Myocyte (in vitro differentiated cells): ENCODE results near the gene MTCL1. TPM values are rescaled to one million over a fixed set of nuclear protein-coding genes. Genes with fewer than 3 reads are reported as not detected.

Experiments
- DNase-seq: peaks from one replicate; pipeline ENCODE4 v3.0.0-alpha.2; 2012; ENCODE audit warnings: low read depth
- polyA plus RNA-seq: library from polyadenylated mRNA; unstranded; fragments of >200 nt; gene quantifications from one replicate; pipeline ENCODE4 v1.2.1, GENCODE V29; 2012; ENCODE audit warnings: missing spikeins
- total RNA-seq: library from RNA; depleted of rRNA; stranded (reverse); fragments of >200 nt; gene quantifications from 2 replicates; pipeline ENCODE4 v1.2.3, GENCODE V29; 2014

MTCL1 gene
- 65.7 and 66.9 TPM in 2 replicates for total RNA-seq
- 16.8 TPM for polyA plus RNA-seq

DNA sequence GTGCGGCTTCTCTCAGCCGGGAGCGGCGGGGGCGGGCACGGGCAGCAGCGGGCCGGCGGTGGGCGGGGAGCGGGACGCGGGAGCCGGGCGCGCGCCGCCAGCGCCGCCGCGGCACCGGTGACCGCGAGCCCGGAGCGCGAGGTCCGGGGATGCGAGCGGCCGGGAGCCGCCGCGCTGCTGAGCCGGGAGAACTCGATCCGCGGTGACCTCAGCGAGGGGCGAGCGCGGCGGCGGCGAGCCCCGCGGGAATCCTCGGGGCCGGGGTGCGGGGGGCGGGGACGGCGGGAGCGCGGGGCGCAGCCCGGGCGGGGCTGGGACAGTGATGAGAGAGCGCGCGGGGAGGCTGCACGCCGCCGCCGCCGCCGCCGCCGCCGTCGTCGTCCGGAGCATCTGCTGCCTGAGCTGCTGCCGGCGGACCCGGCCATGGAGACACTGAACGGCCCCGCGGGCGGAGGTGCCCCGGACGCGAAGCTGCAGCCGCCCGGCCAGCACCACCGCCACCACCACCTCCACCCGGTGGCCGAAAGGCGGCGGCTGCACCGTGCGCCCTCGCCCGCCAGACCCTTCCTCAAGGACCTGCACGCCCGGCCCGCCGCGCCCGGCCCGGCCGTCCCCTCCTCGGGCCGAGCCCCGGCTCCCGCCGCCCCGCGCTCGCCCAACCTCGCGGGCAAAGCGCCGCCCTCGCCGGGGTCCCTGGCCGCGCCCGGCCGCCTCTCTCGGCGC, at the start of gene MTCL1:
Gene MTCL1 (plus strand): TSS at position 319 of the 723 bp plus-strand sequence. CDS start 105 bp downstream, at position 424.
- DNase-seq = no peak

DNA sequence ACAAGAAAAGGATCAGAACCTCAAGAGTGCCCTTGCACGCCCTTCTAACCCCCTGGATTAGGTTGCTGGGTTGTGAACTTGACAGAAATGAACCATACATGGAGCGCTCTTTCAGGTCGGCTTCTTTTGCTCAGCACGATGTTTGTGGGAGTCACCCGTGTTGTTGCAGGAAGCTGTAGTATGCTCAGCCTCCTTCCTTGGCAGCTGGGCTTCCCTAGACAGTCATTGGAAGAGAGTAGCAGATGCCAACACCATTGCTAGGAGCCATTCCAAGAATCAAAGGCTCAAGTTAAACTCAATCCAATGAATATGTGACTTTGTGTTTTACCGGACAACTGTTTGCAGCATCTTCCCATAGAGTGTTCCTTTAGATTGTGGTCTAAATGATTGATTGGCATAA, 49.1 kb upstream of the MTCL1 start:
- peak; percentile 32 for DNase-seq

DNA sequence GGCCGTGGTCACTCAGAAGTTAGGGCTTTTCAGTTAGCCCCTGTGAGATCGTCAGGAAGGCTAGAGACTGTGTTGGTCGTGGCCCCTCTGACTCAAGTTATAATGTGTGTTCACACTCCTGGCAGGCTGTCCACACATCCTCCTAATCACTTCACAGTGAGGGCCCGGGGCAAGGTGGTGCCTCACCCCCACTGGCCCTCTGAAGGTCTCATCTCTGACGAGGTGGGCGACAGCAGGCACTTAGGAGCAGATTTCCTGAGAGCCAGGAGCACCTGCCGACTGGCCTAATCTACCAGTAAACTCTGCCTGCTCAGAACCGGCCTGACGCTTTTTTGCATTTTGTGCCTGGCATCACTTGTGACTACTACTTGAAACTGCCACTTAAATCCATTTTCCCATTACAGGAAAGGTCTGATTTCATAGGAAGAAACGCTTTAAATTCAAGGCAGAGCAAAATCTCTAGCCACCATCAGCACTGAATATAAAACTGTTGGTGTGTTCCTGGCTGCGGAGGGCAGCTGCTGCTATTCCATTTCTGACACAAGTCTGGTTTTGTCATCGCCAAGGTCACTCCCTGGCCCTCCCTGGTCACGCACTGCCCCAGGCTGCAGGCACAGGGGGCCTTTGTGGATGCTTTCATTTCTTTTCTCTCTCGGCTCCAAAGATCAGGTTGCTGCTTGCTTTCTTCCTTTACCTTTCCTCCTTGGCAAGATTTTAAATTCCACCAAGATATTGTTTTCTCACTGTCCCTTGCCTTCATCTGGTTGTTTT, 48.1 kb upstream of the MTCL1 start:
- DNase-seq = peak; percentile 37

DNA sequence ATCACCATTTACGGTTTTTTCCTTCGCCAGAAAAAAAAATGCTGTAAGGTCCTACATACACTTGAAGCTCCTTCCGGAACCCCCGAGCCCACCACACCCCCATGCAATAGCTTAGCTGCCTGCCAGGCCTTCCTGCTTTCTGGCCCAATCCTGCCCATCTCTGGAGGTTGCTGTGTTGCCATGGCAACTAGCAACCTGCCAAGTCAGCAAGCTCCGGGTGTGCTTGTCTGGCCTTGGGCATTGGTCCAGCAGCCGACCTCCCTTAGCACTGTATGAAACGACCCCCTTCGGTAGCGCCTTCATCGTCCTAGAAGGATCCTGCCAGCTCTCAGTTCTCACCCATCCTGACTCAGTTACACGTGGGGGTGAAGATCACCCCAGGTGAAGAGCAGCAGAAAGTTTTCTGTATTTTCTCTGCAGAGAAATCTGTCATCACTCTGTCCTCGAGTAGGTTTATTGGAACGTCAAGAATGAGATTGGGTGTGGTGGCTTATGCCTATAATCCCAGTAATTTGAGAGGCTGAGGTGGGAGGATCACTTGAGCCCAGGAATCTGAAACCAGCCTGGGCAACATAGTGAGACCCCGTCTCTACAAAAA, 47.4 kb upstream of the MTCL1 start:
- DNase-seq = peak; percentile 22

DNA sequence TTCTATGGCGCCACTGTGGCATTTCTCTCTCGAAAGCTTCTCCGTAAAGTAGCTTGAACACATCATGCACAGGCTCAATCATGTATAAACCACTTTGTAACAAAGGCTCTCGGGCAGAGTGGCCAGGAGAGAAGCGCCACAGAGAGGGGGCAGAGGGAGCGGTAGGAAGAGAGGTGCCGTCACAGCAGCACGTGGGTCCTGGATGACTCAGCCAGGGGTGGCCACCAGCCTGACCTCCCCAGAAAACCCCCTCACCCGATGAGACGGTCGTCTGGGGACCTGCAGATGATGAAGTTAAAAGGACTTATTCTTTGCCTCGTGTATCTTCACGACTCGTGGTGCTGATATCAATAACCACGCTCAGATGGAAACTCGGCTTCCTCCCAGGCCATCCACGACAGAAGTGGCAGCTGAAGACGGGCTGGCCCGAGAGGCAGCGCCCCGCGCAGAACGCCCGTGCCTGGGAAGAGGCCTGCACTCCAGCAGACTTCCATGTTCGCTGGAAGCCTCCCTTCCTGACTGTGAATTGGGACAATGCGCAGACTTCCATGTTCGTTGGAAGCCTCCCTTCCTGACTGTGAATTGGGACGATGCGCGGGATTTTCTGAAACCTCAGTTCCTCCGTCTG, 46.4 kb upstream of the MTCL1 start:
- DNase-seq = no peak

GRCh38 chr18:8659609-8660242, 45.6 kb upstream of the MTCL1 start:
- no peak for DNase-seq

DNA sequence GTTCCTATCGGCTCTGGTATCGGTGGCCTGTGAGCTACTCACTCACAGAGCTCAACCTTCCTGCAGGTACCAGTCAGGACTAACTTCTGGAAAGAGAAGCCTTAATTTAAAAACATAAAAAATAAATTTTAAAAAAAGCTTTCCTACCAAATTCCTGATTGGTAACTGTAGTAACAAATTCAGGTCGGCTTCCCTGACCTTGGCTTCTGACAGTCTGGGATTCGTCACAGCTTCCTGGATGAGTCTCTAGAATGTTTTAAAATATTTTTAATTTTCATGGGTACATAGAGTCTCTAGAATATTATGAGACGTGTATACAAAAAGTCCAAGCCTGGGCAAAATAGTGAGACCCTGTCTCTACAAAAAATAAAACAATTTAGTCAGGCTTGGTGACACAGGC, 45.0 kb upstream of the MTCL1 start:
- no peak for DNase-seq

- DNase-seq = peak; percentile 18
Observed at GRCh38 chr18:8661754-8662559, 43.4 kb upstream of the MTCL1 start.

DNA sequence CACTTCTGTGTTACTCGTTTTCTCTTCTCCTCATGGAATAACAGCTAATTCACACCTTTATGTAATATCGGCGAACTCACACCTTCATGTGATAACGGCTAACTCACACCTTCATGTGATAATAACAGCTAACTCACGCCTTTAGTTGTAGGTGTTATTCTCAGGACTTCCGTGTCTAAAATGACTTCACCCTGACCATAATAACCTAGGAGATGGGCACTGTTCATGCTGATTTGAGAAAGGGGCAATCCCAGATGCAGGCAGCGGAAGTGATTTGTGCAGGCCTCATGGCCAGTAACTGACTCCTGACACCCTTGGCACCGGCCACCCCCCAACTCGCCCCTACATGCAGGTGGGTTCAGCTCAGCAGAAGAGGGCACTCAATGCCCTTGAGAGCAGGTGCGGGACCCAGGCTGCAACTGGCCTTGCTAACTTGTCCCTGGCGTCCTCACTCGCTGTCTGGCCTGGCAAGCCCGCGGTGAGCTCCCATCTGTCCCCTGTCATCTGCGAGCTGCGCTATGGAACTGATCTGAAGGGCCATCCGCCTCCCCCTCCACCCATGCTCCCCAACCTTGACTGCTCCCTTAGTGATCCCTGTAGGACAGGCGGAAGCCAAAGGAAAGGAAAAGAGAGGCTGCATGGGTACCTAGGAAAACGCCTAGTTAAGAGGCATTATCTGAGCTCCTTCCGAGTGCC, 42.6 kb upstream of the MTCL1 start:
- no peak for DNase-seq

GRCh38 chr18:8667846-8668245, 37.5 kb upstream of the MTCL1 start:
- DNase-seq = no peak

- no peak for DNase-seq
Observed at GRCh38 chr18:8668381-8668780, 37.0 kb upstream of the MTCL1 start.

- DNase-seq = no peak
Observed at GRCh38 chr18:8669571-8669970, 35.8 kb upstream of the MTCL1 start.

- DNase-seq = no peak
Observed at GRCh38 chr18:8673256-8674209, 31.8 kb upstream of the MTCL1 start.

DNA sequence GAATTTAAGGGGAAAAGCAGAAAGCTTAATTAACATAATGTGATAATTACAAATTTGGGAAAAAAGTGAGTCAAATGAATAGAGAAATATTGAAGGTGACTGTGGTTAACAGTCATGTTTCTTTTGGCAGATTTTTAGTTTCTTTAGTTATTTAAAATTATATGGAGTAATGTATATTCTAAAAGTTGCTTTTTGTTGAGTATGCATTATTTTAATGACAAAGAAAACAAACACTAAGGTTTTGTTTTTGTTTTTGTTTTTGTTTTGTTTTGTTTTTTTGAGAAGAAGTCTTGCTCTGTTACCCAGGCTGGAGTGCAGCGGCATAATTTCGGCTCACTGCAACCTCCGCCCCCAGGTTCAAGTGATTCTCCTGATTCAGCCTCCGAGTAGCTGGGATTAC, 30.3 kb upstream of the MTCL1 start:
- no peak for DNase-seq

DNA sequence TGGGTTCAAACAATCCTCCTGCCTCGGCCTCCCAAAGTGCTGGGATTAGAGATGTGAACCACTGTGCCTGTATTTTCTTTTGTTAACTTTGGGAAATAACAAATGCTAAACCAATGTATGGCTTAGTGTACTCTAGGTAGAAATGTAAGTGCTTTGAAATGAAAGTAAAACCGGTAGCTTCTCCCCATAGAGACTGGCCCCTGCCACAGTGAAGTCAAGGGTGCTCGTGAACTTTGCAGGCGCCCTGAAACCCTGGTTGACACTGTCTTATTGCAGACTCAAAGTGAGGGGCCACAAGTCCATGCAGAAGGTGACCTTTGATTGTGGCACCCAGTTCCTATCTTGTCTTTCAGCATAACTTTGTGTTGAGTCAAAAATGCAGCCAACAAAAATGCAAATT, 24.2 kb upstream of the MTCL1 start:
- no peak for DNase-seq

DNA sequence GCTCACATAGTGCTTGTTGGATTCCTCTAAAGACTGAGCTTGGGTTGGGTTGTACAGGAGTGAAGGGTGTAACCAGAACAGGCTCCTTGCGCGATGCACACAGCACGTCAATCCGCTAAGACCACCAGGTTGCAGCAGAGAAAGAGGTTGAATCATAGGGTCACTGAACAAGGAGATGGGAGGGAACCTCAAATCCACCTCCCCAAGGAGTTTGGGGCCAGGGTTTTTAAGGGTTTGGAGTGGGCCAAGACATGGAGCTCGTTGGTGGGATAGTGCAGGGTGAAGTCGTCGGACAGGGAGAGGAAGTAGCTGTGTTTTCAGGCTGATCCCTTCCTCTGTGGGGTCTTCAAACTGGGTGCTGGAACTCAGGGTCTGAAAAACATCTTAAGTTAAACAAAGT, 20.8 kb upstream of the MTCL1 start:
- DNase-seq = no peak

GRCh38 chr18:8685141-8685913, 20.0 kb upstream of the MTCL1 start:
- no peak for DNase-seq

DNA sequence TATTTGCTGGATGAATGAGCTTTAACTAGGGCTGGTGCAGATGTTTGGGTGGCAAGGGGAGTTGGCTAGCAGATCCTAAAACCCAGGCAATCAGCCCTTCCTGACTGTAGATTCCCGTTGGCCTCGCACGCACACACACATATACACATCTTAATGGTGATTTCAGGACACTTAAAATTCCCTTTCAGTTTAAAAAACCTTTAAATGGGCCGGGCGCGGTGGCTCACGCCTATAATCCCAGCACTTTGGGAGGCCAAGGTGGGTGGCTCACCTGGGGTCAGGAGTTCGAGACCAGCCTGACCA, 19.5 kb upstream of the MTCL1 start:
- DNase-seq = no peak
